GM18499 (cell line): ENCODE measurements around the gene RELA.

Experiments used
- ATAC-seq: cut with Tn5 transposase; IDR thresholded peaks from one replicate; pipeline ENCODE4 v1.9.1; 2021; ENCODE audit warnings: moderate number of reproducible peaks; ENCODE audit not compliant: insufficient read depth, unreplicated experiment

The RELA gene

DNA sequence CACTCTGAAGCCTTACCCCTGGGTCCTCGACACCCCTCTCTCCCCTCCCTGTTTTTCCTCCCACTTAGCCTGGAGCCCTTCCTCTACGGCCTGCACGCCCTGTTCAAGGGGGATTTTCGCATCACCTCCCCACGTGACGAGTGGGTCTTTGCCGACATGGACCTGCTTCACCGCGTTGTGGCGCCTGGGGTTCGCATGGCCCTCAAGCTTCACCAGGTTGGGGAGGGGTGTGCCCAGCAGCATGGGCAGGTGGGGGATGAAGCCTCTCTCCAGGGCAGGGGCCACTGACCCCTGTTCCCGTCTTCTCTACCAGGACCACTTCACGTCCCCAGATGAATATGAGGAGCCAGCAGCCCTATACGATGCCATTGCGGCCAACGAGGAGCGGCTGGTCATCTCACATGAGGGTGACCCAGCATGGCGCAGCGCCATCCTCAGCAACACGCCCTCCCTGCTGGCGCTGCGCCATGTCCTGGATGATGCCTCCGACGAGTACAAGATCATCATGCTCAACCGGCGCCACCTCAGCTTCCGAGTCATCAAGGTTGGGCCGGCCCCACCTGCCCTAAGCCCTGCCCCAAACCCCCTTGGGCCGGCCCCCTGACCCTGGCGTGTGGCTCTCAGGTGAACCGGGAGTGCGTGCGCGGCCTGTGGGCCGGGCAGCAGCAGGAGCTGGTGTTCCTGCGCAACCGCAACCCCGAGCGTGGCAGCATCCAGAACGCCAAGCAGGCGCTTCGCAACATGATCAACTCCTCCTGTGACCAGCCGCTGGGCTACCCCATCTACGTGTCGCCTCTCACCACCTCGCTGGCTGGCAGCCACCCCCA, 27.6 kb downstream of the RELA start:
- no peak for ATAC-seq

GRCh38 chr11:65634440-65634839, 28.3 kb downstream of the RELA start:
- no peak for ATAC-seq

DNA sequence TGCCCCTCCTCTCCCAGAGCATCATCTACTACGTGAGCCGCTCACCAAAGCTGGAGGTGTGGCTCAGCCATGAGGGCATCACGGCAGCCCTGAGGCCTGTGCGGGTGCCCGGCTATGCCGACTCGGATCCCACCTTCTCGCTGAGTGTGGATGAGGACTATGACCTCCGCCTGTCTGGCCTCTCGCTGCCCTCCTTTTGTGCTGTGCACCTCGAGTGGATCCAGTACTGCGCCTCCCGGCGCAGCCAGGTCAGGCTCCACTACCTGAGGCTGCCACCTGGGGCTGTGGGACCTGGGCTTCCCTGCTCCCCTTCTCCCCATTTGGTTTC, 28.6 kb downstream of the RELA start:
- ATAC-seq: no peak

DNA sequence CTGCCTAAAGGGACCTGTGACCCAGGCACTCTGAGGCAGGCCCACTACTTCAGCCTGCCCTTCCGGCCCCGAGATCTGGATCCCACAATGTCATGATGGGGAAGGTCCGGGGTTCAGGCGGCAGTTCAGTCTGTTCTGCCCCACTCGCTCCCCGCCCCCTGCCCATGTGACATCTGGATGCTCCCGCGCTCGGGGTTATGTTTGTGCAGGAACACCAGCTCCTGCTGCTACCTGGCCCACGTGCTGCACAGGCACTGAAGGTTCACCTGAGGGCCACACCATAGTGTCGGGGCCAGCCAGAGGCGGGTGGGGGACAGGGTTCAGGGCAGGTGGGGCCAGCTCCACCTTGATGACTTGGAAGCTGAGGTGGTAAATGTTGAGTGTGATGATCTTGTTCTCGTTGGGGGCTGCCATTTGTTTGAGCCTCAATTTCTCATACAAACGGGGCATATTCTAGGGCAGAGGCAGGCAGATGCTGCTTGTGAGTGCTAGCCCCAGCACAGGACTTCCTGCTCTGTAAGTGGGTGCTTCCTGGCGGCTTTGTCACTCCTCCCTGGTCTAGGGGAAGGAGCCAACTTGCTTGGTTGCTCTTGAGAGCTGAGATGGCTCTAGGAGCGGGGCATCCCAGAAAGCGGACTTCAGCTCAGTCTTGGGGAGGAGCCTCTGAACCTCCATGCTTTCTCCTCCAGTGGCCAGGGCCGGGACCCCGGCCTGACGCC, 29.2 kb downstream of the RELA start:
- no peak for ATAC-seq

GRCh38 chr11:65630215-65630614, 32.5 kb downstream of the RELA start:
- no peak for ATAC-seq

GRCh38 chr11:65629579-65629978, 33.1 kb downstream of the RELA start:
- ATAC-seq: no peak

- no peak for ATAC-seq
These were observed 35.5 kb downstream of the RELA start for GRCh38 chr11:65627202-65627601.

DNA sequence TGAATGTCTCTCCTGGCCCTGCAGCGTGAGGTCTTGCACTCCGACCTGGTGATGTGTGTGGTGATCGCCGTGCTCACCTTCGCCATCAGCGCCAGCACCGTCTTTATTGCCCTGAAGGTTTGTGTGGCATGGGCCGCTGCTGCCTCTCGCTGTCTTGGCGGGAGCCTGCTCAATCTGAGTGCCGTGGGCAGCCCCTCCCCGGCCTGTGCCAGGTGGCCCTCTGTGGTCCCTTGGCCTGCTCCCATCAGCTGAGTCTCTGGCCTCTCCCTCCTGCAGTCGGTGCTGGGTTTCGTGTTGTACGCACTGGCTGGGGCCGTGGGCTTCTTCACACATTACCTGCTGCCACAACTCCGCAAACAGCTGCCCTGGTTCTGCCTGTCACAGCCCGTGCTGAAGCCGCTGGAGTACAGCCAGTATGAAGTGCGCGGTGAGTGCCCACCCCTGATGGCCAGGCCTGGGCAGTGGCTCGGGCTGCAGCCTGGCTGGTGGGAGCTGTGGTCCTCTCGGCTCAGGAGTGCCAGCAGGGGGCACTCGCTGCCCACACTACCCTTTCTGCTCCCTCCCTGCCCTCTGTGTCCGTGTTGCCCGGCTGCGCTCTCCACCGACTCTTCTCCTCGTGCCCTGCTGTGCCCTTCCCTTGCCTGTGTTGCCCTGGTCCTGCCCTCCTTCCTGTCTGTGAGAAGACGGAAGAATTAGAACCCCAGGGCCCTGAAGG, 36.9 kb downstream of the RELA start:
- no peak for ATAC-seq

DNA sequence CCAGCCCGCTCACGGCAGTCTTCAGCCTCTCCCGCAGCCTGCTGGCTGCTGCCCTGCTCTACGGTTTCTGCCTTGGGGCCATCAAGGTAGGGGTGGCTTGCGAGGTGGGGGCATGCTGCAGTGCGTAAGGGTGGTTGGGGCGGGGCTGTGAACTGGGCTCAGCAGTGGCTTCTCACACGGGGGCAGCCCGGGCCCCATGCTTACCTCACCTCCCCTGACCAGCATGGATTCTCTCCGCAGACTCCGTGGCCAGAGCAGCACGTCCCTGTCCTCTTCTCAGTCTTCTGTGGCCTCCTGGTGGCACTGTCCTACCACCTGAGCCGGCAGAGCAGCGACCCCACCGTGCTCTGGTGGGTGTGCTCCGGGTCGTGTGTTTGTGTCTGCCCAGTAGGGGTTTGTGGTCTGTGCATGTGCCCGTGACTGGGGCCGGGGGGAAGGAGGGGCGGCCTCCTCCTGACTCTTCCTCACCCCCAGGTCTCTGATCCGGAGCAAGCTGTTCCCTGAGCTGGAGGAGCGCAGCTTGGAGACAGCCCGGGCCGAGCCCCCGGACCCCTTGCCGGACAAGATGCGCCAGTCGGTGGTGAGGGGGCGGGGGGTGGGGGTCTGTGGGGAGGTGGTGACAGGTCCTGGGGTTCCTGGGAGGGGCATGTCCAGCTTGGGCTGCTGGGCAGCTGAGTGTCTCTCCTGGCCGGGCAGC, 37.6 kb downstream of the RELA start:
- ATAC-seq: no peak

GRCh38 chr11:65623852-65624616, 38.7 kb downstream of the RELA start:
- ATAC-seq: no peak

DNA sequence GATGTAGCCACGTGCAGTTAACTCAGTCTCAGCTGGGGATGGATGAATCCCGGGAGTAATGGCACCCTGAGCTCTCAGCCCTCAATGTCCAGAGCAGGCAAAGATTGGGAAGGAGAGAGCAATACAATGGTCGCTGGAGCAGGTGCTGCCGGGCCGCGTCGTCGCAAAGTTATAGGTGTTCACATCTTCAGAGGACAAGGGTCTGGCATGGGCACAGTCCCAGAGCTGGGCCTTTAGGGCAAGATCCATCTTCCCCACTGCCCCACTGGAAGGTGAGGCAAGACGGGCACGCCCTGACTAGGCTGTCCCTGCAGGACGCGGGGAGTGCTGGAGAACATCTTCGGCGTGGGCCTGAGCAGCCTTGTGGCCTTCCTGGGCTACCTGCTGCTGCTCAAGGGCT, 39.5 kb downstream of the RELA start:
- no peak for ATAC-seq

GRCh38 chr11:65622011-65622410, 40.7 kb downstream of the RELA start:
- no peak for ATAC-seq

DNA sequence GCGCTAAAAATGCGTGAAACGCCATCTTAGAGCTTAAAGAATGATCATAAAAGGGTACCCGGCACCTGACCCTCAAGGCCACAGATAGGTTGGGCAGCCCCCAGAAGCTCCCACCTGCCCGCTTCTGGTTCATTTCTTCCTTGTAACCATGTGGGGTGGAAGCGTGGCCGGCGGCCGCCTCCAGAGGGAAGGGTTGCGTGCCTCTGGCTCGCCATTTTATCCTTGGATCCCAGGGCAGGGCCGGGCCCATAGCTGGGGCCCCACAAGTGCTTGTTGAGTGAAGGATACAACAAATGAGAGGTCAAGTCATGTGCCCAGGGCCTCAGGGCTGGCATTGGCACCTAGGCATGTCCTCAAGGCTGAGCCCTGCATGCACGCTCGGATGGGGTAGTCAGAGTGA, 41.3 kb downstream of the RELA start:
- ATAC-seq: no peak

DNA sequence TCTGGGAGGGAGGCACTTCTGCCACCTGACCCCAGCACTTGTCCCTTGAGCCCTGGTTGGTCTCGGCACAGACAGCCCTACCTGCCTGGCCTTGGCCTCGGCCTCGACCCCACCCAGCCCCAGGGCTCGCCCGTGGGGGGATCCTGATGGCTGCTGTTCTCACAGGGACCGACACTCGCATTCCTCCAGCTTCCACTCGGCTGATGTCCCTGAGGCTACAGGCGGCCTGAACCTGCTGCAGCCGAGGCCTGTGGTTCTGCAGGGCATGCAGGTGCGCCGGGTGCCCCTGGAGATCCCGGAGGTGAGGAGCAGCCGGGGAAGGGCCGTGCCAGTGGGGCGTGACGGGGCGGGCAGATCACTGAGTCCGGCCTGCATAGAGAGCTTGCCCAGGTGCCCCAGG, 42.0 kb downstream of the RELA start:
- no peak for ATAC-seq

GRCh38 chr11:65619281-65619928, 43.3 kb downstream of the RELA start:
- ATAC-seq: no peak

- ATAC-seq: no peak
These were observed 44.0 kb downstream of the RELA start for GRCh38 chr11:65618763-65619162.

DNA sequence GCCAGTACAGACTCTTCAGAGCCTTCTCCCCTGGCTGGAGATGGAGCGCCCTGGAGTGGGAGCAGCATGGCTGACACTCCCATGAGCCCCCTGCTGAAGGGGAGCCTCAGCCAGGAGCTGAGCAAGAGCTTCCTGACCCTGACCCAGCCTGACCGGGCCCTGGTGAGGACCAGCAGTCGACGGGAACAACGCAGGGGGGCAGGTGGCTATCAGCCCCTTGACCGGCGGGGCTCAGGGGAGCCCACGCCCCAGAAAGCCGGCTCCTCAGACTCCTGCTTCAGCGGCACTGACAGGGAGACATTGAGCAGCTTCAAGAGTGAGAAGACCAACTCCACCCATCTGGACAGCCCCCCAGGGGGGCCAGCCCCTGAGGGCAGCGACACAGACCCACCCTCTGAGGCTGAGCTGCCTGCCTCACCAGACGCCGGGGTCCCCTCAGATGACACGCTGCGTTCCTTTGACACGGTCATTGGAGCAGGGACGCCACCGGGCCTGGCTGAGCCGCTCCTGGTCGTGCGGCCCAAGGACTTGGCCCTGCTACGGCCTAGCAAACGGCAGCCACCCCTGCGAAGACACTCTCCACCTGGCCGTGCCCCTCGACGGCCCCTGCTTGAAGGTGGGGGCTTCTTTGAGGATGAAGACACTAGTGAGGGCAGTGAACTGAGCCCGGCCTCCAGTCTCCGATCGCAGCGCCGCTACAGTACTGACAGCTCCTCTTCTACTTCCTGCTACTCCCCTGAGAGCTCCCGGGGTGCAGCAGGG, 44.5 kb downstream of the RELA start:
- no peak for ATAC-seq

GRCh38 chr11:65617136-65617850, 45.4 kb downstream of the RELA start:
- ATAC-seq: no peak
